HG02610 (cell line): ENCODE results near the gene PTMS.

Experiments
- ATAC-seq: cut with Tn5 transposase; IDR thresholded peaks from one replicate; pipeline ENCODE4 v1.9.1; 2021; ENCODE audit warnings: mild to moderate bottlenecking, moderate library complexity; ENCODE audit not compliant: unreplicated experiment

The PTMS gene

GRCh38 chr12:6787309-6787708 lies 21.1 kb downstream of the PTMS start:
- no peak for ATAC-seq

- no peak for ATAC-seq
Observed at GRCh38 chr12:6788972-6789924, 23.1 kb downstream of the PTMS start, which contains the start of gene CD4. Gene CD4, plus strand, starts transcription at chr12:6789528. Its CDS starts 10,611 bp downstream, at chr12:6800139.

- ATAC-seq = no peak
Observed at GRCh38 chr12:6790496-6791150, 24.5 kb downstream of the PTMS start.

GRCh38 chr12:6791931-6792520 lies 25.9 kb downstream of the PTMS start:
- peak; percentile 3 for ATAC-seq

GRCh38 chr12:6792522-6793201 lies 26.5 kb downstream of the PTMS start:
- peak; percentile 60 for ATAC-seq

- ATAC-seq = no peak
Observed at GRCh38 chr12:6795088-6795487, 28.9 kb downstream of the PTMS start.

GRCh38 chr12:6796576-6796975 lies 30.4 kb downstream of the PTMS start:
- ATAC-seq = no peak

GRCh38 chr12:6799147-6799546 lies 33.0 kb downstream of the PTMS start:
- ATAC-seq = no peak

GRCh38 chr12:6807170-6807569 lies 41.0 kb downstream of the PTMS start:
- ATAC-seq = no peak

GRCh38 chr12:6809056-6809455 lies 42.9 kb downstream of the PTMS start:
- ATAC-seq = no peak

- no peak for ATAC-seq
Observed at GRCh38 chr12:6810758-6811157, 44.6 kb downstream of the PTMS start.

- ATAC-seq = no peak
Observed at GRCh38 chr12:6813363-6813762, 47.2 kb downstream of the PTMS start.

GRCh38 chr12:6816598-6816997 lies 50.4 kb downstream of the PTMS start:
- no peak for ATAC-seq

GRCh38 chr12:6817098-6817497 lies 50.9 kb downstream of the PTMS start:
- no peak for ATAC-seq

- no peak for ATAC-seq
Observed at GRCh38 chr12:6817662-6818157, 51.5 kb downstream of the PTMS start.

- ATAC-seq = no peak
Observed at GRCh38 chr12:6818222-6818621, 52.1 kb downstream of the PTMS start.

- ATAC-seq = no peak
Observed at GRCh38 chr12:6818645-6819044, 52.5 kb downstream of the PTMS start.

GRCh38 chr12:6819106-6820030 lies 53.2 kb downstream of the PTMS start:
- ATAC-seq = no peak

GRCh38 chr12:6820166-6820565 lies 54.0 kb downstream of the PTMS start:
- no peak for ATAC-seq
